HepG2 (cell line): ENCODE measurements around the gene ADCY9. TPM values are rescaled to one million over a fixed set of nuclear protein-coding genes. Genes with fewer than 3 reads are reported as not detected.

Experiments used
- ATAC-seq: fragments of 200-7000 bp; cut with Tn5 transposase; 3 replicates; pipeline ENCODE4 v1.9.1; 2020; ENCODE audit warnings: mild to moderate bottlenecking, moderate library complexity
- BruUV-seq: library from RNA; stranded (reverse); fragments of 400-500 nt; replicated peaks from 2 replicates; lab custom pipeline; 2021; lab: Mats Ljungman, UMichigan
- CTCF ChIA-PET: fragments of 300-600 bp; formaldehyde crosslinking; extraction: SDS; loops from one replicate; lab custom pipeline; 2021; ENCODE audit warnings: low total read pairs, inconsistent platforms, low intra/inter-chr PET ratio; lab: Yijun Ruan, JAX
- POLR2A ChIA-PET: fragments of 350-600 bp; sonication (Branson Sonifier 250); formaldehyde crosslinking; loops from one replicate; lab custom pipeline; 2020; ENCODE audit warnings: antibody characterized with exemption, inconsistent platforms; lab: Yijun Ruan, JAX
- DNase-seq: peaks from one replicate; pipeline ENCODE4 v3.0.0-alpha.2; 2015; ENCODE audit warnings: low spot score
- FAIRE-seq: peaks from 3 replicates; lab custom pipeline; 2011; peaks lifted over from hg19 to GRCh38; lab: Jason Lieb, UNC
- H2AFZ ChIP-seq: one replicate; pipeline ENCODE4 v1.6.1; 2011; ENCODE audit warnings: low read length, inconsistent platforms
- H3K27ac ChIP-seq: fragments of 300-600 bp; 3 replicates; pipeline ENCODE4 v1.8.0; 2011; ENCODE audit warnings: mixed run types, mild to moderate bottlenecking, mixed read lengths, low read length, inconsistent platforms; ENCODE audit not compliant: insufficient read depth; ENCODE audit errors: extremely low read length
- H3K27me3 ChIP-seq, 2 experiments: fragments of 200-600 bp in 1 of 2; 2 replicates in 1 of 2; 3 replicates in 1 of 2; pipeline versions ENCODE4 v1.6.0 to v1.8.0; 2011; ENCODE audit warnings: low read length in 2 of 2, mild to moderate bottlenecking in 2 of 2, moderate library complexity in 2 of 2, inconsistent platforms in 1 of 2; ENCODE audit not compliant: insufficient read depth in 2 of 2, control insufficient read depth in 1 of 2
- H3K36me3 ChIP-seq, 2 experiments: fragments of 200-600 bp in 1 of 2; replicated peaks in 1 of 2; 2 replicates in 1 of 2; 3 replicates in 1 of 2; pipeline versions ENCODE4 v1.5.1 to v1.8.0; 2011; ENCODE audit warnings: low read length in 2 of 2, inconsistent platforms in 1 of 2; ENCODE audit not compliant: insufficient read depth in 2 of 2, control insufficient read depth in 1 of 2
- H3K4me1 ChIP-seq: 2 replicates; pipeline ENCODE4 v1.5.1; 2012; ENCODE audit warnings: low read length, inconsistent platforms; ENCODE audit not compliant: insufficient read depth
- H3K4me2 ChIP-seq: 2 replicates; pipeline ENCODE4 v1.6.0; 2011; ENCODE audit warnings: low read depth, low read length, inconsistent platforms
- H3K4me3 ChIP-seq, 3 experiments: fragments of 200-600 bp in 1 of 3; sonication (generic), shearing (Covaris generic) in 1 of 3; replicated peaks in 1 of 3; 2 replicates each; pipeline ENCODE4 v1.5.1; 2011 to 2016; ENCODE audit warnings: low read length in 3 of 3, inconsistent platforms in 2 of 3, low read depth in 2 of 3, mild to moderate bottlenecking in 2 of 3, control low read depth in 1 of 3, mixed read lengths in 1 of 3; ENCODE audit not compliant: insufficient read depth in 1 of 3
- H3K79me2 ChIP-seq: one replicate; pipeline ENCODE4 v1.6.1; 2011; ENCODE audit warnings: low read length, inconsistent platforms; ENCODE audit not compliant: insufficient read depth
- H3K9ac ChIP-seq: 2 replicates; pipeline ENCODE4 v1.6.0; 2011; ENCODE audit warnings: mild to moderate bottlenecking, low read depth, low read length, inconsistent platforms; ENCODE audit not compliant: insufficient read depth
- H3K9me3 ChIP-seq: 2 replicates; pipeline ENCODE4 v1.5.1; 2012; ENCODE audit warnings: mild to moderate bottlenecking, low read length
- H4K20me1 ChIP-seq: 2 replicates; pipeline ENCODE4 v1.6.0; 2011; ENCODE audit warnings: inconsistent platforms, mild to moderate bottlenecking, low read length, moderate library complexity; ENCODE audit not compliant: insufficient read depth
- DPF2 ChIP-seq: sonication (generic); formaldehyde crosslinking; IDR thresholded peaks from 2 replicates; pipeline ENCODE4 v1.4.0; 2020; ENCODE audit warnings: mild to moderate bottlenecking, low read depth, missing genetic modification reagents, borderline replicate concordance
- ETV5 ChIP-seq: IDR thresholded peaks from 2 replicates; pipeline ENCODE4 v1.6.1; 2018; ENCODE audit warnings: missing biosample characterization, missing genetic modification reagents, inconsistent platforms, borderline replicate concordance
- ETV6 ChIP-seq: sonication (generic); formaldehyde crosslinking; conservative IDR thresholded peaks from 2 replicates; pipeline ENCODE4 v1.4.0; 2020; ENCODE audit warnings: missing genetic modification reagents
- FOXA1 ChIP-seq, 2 experiments: fragments of 450-650 bp in 1 of 2; sonication (generic) in 1 of 2; formaldehyde crosslinking in 1 of 2; IDR thresholded peaks; 2 replicates each; pipeline versions ENCODE4 v1.4.0 to v1.6.1; 2016 to 2020; ENCODE audit warnings: missing genetic modification reagents in 1 of 2
- HDAC2 ChIP-seq: sonication (generic); formaldehyde crosslinking; IDR thresholded peaks from 2 replicates; pipeline ENCODE4 v1.4.0; 2020; ENCODE audit warnings: missing genetic modification reagents
- HNRNPK ChIP-seq: fragments of 200-400 bp; formaldehyde crosslinking; IDR thresholded peaks from 2 replicates; pipeline ENCODE4 v1.6.1; 2018; ENCODE audit warnings: low read length, low read depth, moderate library complexity, mild to moderate bottlenecking; ENCODE audit not compliant: poor library complexity, severe bottlenecking
- JUN ChIP-seq: sonication (generic); formaldehyde crosslinking; IDR thresholded peaks from 2 replicates; pipeline ENCODE4 v1.4.0; 2020; ENCODE audit warnings: mild to moderate bottlenecking, missing genetic modification reagents
- LCORL ChIP-seq, 2 experiments: fragments of 450-650 bp in 1 of 2; sonication (generic) in 1 of 2; formaldehyde crosslinking in 1 of 2; IDR thresholded peaks; 2 replicates each; pipeline versions ENCODE4 v1.5.0 to v1.6.1; 2017 to 2020; ENCODE audit warnings: antibody characterized with exemption in 1 of 2, missing genetic modification reagents in 1 of 2
- REL ChIP-seq: sonication (generic); formaldehyde crosslinking; conservative IDR thresholded peaks from 2 replicates; pipeline ENCODE4 v1.8.0; 2022; ENCODE audit warnings: mild to moderate bottlenecking, missing genetic modification reagents, moderate library complexity
- RXRB ChIP-seq: IDR thresholded peaks from 2 replicates; pipeline ENCODE4 v1.6.1; 2016; ENCODE audit warnings: borderline replicate concordance, missing genetic modification reagents, missing compliant biosample characterization
- TRIM24 ChIP-seq: sonication (generic); formaldehyde crosslinking; IDR thresholded peaks from 2 replicates; pipeline ENCODE4 v1.8.0; 2022; ENCODE audit warnings: mild to moderate bottlenecking, missing genetic modification reagents
- YY1 ChIP-seq: IDR thresholded peaks from 2 replicates; pipeline ENCODE4 v1.6.1; 2011; ENCODE audit warnings: low read length, low read depth, moderate library complexity, mild to moderate bottlenecking; ENCODE audit not compliant: insufficient read depth, insufficient replicate concordance
- ZBTB42 ChIP-seq: sonication (generic); formaldehyde crosslinking; IDR thresholded peaks from 2 replicates; pipeline ENCODE4 v1.5.0; 2020; ENCODE audit warnings: mild to moderate bottlenecking, missing genetic modification reagents
- ZNF253 ChIP-seq: sonication (generic); formaldehyde crosslinking; IDR thresholded peaks from 2 replicates; pipeline ENCODE4 v1.8.0; 2022; ENCODE audit warnings: mild to moderate bottlenecking, missing genetic modification reagents, borderline replicate concordance
- ZNF460 ChIP-seq: sonication (generic); formaldehyde crosslinking; IDR thresholded peaks from 2 replicates; pipeline ENCODE4 v1.5.1; 2020; ENCODE audit warnings: missing genetic modification reagents, mild to moderate bottlenecking, borderline replicate concordance
- ZNF773 ChIP-seq: sonication (generic); formaldehyde crosslinking; IDR thresholded peaks from 2 replicates; pipeline ENCODE4 v1.4.0; 2020; ENCODE audit warnings: missing genetic modification reagents, borderline replicate concordance
- WGBS: methylation state at CpG from one replicate; pipeline ENCODE4 v1.1.6; 2017; ENCODE audit warnings: low lambda C conversion rate; 5-methylcytosine and 5-hydroxymethylcytosine counted together
- in situ Hi-C: cut with HindIII; loops from 2 replicates; pipeline ENCODE4 v1.10.0; 2017; ENCODE audit warnings: low pct_unique_long_range_greater_than_20kb; ENCODE audit not compliant: extremely low pct_ligation_motif_present
- intact Hi-C: fragments of 100-400 bp; cut with micrococcal nuclease; formaldehyde crosslinking; loops from one replicate; pipeline ENCODE4 v1.10.0; 2022; ENCODE audit not compliant: unreplicated experiment
- polyA plus RNA-seq, 8 experiments: library from polyadenylated mRNA; depleted of rRNA in 3 of 8; stranded (reverse) in 7 of 8; unstranded in 1 of 8; fragments of >200 nt; fragmentation: Illumina TruSeq in 4 of 8; extraction: Trizol in 4 of 8; gene quantifications; 2 replicates each; pipeline versions ENCODE4 v1.2.1 to v1.2.3, GENCODE V29; 2011 to 2016; ENCODE audit warnings: low read depth in 4 of 8, missing spikeins in 1 of 8, mixed read lengths in 1 of 8; ENCODE audit not compliant: insufficient read depth in 1 of 8
- total RNA-seq, 5 experiments: library from RNA; depleted of rRNA; stranded (reverse); fragments of >200 nt; fragmentation: Illumina TruSeq; extraction: Trizol; gene quantifications; 2 replicates each; pipeline ENCODE4 v1.2.3, GENCODE V29; 2016; ENCODE audit warnings: low read depth in 1 of 5
- TF ChIP-seq, protein P1 (sequence below): sonication (generic); formaldehyde crosslinking; IDR thresholded peaks from 2 replicates; pipeline ENCODE4 v1.4.0; 2020; ENCODE audit warnings: missing genetic modification reagents
- TF ChIP-seq, protein P2 (sequence below): sonication (generic); formaldehyde crosslinking; IDR thresholded peaks from 2 replicates; pipeline ENCODE4 v1.8.1; 2023; ENCODE audit warnings: missing genetic modification reagents, mild to moderate bottlenecking, borderline replicate concordance

Gene ADCY9
- total and polyA plus RNA-seq, 2 of the 13 experiments (the other 11 are each of a cell fraction or from before 2014, with no cell fraction given): 11.2 to 13.9 TPM

DNA sequence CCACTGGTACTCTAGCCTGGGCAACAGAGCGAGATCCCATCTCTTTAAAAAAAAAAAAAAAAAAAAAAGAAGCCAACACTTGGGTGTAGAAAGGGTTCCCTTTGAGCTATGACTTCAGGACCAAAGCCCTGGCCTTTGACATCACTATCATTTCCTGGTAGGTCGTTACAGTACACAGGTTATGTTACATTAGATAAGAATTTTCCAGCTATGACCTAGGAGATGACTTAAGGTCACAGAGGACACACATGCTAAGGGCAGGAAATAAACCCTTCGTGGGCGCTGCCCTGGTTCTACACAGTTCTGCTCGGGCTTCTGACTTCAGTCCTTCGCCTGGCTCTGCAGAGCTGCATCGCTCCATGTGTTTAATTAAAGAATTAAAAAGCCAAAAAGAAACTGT is 112.0 kb downstream of the ADCY9 start:
- H3K4me2 ChIP-seq: no peak overlapping the region
- FAIRE-seq (no peak), ATAC-seq (no peak), DNase-seq (no peak)
- in situ Hi-C loops (no loop called here), intact Hi-C loops (no loop called here)
- H2AFZ ChIP-seq: no peak overlapping the region
- H4K20me1 ChIP-seq: no peaks in the 10 kb centered on the region
- no peak for TF ChIP-seq REL (CRISPR knock-in tag)
- no peak for TF ChIP-seq ZBTB42 (CRISPR knock-in tag)
- no peak for TF ChIP-seq RXRB (CRISPR knock-in tag)
- TF ChIP-seq HDAC2 (CRISPR knock-in tag): no peak
- no peak for TF ChIP-seq ZNF773 (CRISPR knock-in tag)
- no peak for TF ChIP-seq FOXA1 (IDR thresholded peaks at IDR 0.05)
- TF ChIP-seq FOXA1 (CRISPR knock-in tag; IDR thresholded peaks at IDR 0.05): no peak
- no peak for TF ChIP-seq ETV5 (CRISPR knock-in tag)
- no peak for TF ChIP-seq JUN (CRISPR knock-in tag)
- H3K27me3 ChIP-seq: no peaks in the 10 kb centered on the region
- WGBS: 92% methylated on average over 7 of the region's 7 CpGs
- H3K79me2 ChIP-seq: no peaks in the 10 kb centered on the region
- no peak overlapping the region for H3K27ac ChIP-seq
- BruUV-seq: no TSS peak
- POLR2A ChIA-PET: interaction anchor here (0.7 kb wide), 1 partner anchor 335 kb away, joined by 3 read pairs; no protein-coding TSS in a partner anchor
- no peaks in the 10 kb centered on the region for H3K4me1 ChIP-seq
- peaks cover 12 to 32% of the 10 kb centered on the region in 2 experiments for H3K36me3 ChIP-seq
- CTCF ChIA-PET: no interaction called here
- H3K9me3 ChIP-seq: no peaks in the 10 kb centered on the region
- H3K9ac ChIP-seq: no peak overlapping the region
- H3K4me3 ChIP-seq: no peak overlapping the region

DNA sequence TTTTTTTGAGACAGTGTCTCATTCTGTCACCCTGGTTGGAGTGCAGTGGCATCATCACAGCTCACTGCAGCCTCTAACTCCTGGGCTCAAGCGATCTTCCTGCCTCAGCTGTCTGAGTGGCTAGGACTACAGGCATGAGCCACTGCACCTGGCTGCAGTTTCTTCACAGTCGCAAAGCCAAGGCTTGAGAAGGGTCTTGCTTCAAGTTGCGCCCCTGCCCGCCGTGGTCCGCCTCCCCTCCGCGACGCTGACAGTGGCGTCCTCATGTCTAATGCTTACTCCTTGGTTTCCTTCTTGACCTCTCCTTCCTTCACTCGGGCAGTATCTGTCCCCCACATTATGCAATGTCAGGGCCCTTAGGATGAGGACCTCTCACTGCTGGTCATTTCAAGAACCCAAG is 112.7 kb downstream of the ADCY9 start:
- no peak overlapping the region for H3K4me3 ChIP-seq
- intact Hi-C loops: no loop called here
- WGBS: 97% methylated on average over 11 of the region's 11 CpGs
- no peaks in the 10 kb centered on the region for H3K27me3 ChIP-seq
- H4K20me1 ChIP-seq: no peaks in the 10 kb centered on the region
- no peaks in the 10 kb centered on the region for H3K9me3 ChIP-seq
- no peaks in the 10 kb centered on the region for H3K79me2 ChIP-seq
- no peak overlapping the region for H2AFZ ChIP-seq
- no peak overlapping the region for H3K27ac ChIP-seq
- no peak overlapping the region for H3K4me2 ChIP-seq
- no peak overlapping the region for H3K9ac ChIP-seq
- H3K36me3 ChIP-seq: peaks cover 12 to 32% of the 10 kb centered on the region in 2 experiments
- BruUV-seq: no TSS peak
- DNase-seq (no peak), FAIRE-seq (no peak), ATAC-seq (no peak)
- ChIA-PET CTCF (no interaction called here), POLR2A (no interaction called here)
- in situ Hi-C loops: no loop called here
- H3K4me1 ChIP-seq: no peaks in the 10 kb centered on the region
- TF ChIP-seq, protein P1, sequence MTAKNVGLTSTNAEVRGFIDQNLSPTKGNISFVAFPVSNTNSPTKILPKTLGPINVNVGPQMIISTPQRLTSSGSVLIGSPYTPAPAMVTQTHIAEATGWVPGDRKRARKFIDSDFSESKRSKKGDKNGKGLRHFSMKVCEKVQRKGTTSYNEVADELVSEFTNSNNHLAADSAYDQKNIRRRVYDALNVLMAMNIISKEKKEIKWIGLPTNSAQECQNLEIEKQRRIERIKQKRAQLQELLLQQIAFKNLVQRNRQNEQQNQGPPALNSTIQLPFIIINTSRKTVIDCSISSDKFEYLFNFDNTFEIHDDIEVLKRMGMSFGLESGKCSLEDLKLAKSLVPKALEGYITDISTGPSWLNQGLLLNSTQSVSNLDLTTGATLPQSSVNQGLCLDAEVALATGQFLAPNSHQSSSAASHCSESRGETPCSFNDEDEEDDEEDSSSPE: no peak
- TF ChIP-seq YY1: no peak
- TF ChIP-seq ZNF460: no peak
- TF ChIP-seq DPF2: no peak
- TF ChIP-seq ETV6 (CRISPR knock-in tag): no peak
- TF ChIP-seq LCORL (IDR thresholded peaks at IDR 0.05): no peak
- TF ChIP-seq LCORL (CRISPR knock-in tag; IDR thresholded peaks at IDR 0.05): no peak
- TF ChIP-seq TRIM24: no peak
- no peak for TF ChIP-seq HNRNPK
- no peak for TF ChIP-seq ZNF253 (CRISPR knock-in tag)
- TF ChIP-seq, protein P2, sequence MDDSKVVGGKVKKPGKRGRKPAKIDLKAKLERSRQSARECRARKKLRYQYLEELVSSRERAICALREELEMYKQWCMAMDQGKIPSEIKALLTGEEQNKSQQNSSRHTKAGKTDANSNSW (CRISPR knock-in tag): no peak
